Caki2 (cell line): ENCODE measurements around the gene PEDS1. TPM values are rescaled to one million over a fixed set of nuclear protein-coding genes. Genes with fewer than 3 reads are reported as not detected.

Experiments used
- DNase-seq: peaks from one replicate; pipeline ENCODE4 v3.0.0-alpha.2; 2015; ENCODE audit warnings: low read depth
- in situ Hi-C: cut with HindIII; loops from 2 replicates; pipeline ENCODE4 v1.10.0; 2016; ENCODE audit warnings: low sequenced_read_pairs, low pct_unique_long_range_greater_than_20kb, mixed read lengths
- total RNA-seq: library from RNA; depleted of rRNA; stranded (reverse); fragments of >200 nt; shearing (Covaris generic); gene quantifications from 2 replicates; pipeline ENCODE4 v1.2.3, GENCODE V29; 2014; ENCODE audit warnings: low replicate concordance

Gene PEDS1
- total RNA-seq, 1 experiment from 2014 or later: 34.1 TPM

- no peak for DNase-seq
- in situ Hi-C loops: no loop called here
Measured at GRCh38 chr20:50125279-50125678, 28.2 kb downstream of the PEDS1 start.

DNA sequence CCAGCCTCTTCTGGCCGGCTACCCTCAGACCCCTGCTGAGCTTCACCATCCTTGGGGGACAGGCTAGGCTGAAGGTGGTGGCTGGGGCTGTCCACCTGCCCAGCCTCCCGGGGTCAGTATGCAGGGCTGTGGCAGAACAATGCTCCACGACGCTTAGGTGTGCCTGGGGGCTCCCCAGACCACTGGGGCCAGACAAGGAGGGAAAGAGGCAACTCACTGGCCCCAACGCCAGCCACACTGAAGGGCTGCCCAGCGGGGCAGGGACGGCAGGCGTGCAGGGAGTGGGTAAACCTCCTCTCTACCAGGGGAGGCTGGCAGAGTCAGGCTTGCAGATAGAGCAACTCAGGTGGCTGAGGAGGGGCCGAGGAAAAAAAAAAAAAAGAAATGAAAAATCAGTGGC, 29.0 kb downstream of the PEDS1 start:
- in situ Hi-C loops: no loop called here
- DNase-seq: no peak

DNA sequence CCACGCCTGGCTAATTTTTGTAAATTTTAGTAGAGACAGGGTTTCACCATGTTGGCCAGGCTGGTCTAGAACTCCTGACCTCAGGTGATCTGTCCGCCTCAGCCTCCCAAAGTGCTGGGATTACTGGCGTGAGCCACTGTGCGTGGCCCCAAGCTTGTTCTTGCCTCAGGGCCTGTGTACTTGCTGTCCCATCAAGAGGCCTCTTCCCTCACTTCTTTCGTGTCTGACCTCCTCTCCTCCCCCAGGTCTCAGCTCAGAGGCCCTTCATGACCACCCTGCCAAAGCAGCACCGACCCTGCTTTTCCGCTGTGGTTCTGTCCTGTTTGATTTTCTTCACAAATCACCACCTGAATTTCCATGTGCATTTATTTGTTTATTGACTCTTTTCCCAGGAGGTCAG, 30.1 kb downstream of the PEDS1 start:
- DNase-seq: no peak
- in situ Hi-C loops: no loop called here

GRCh38 chr20:50122763-50123162, 30.8 kb downstream of the PEDS1 start:
- DNase-seq: no peak
- in situ Hi-C loops: no loop called here

DNA sequence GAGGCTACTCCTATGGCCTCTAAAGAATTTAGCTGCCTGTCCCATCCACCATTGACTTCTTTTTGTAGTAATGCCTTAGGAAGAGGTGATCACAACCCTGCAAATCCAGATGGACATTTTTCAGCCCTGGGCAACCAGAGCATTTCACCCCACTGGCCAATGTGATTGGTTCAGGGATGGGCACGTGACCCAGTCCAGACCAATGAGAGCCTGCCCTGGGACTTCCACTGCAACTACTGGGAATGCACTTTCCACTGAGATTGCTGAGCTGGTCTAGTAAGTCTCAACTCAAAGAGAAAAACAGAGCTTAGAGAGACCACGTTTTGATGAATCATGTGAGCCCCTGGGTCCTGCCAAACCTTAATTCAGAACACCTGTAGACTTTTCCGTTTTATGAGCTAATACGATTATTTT, 31.7 kb downstream of the PEDS1 start:
- in situ Hi-C loops: no loop called here
- DNase-seq: no peak

- in situ Hi-C loops: no loop called here
- DNase-seq: peak; percentile 69
Measured at GRCh38 chr20:50120935-50121693, 32.4 kb downstream of the PEDS1 start.

GRCh38 chr20:50118203-50118602, 35.3 kb downstream of the PEDS1 start:
- in situ Hi-C loops: no loop called here
- DNase-seq: no peak

DNA sequence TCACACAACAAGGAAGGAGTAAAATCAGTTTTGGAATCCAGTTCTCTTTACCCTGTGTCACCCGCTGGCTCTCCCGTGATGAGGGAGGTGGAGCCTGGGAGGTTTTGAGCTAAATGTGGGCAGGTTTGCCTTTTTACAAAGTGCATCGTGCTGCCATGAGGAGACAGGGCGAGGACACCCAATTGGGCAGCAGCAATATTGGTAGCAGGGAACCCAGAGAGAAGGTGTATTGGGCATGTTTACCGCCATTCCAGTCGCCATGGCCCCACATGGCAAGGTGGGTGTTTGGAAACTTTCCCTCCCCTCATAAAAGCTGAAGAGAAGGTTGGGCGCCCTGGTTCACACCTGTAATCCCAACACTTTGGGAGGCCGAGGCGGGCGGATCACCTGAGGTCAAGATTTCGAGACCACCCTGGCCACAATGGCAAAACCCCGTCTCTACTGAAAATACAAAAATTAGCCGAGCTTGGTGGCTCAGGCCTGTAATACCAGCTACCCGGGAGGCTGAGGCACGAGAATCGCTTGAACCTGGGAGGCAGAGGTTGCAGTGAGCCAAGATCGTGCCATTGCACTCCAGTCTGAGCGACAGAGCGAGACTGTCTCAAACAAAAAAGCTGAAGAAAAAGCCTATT, 37.0 kb downstream of the PEDS1 start:
- DNase-seq: no peak
- in situ Hi-C loops: no loop called here

DNA sequence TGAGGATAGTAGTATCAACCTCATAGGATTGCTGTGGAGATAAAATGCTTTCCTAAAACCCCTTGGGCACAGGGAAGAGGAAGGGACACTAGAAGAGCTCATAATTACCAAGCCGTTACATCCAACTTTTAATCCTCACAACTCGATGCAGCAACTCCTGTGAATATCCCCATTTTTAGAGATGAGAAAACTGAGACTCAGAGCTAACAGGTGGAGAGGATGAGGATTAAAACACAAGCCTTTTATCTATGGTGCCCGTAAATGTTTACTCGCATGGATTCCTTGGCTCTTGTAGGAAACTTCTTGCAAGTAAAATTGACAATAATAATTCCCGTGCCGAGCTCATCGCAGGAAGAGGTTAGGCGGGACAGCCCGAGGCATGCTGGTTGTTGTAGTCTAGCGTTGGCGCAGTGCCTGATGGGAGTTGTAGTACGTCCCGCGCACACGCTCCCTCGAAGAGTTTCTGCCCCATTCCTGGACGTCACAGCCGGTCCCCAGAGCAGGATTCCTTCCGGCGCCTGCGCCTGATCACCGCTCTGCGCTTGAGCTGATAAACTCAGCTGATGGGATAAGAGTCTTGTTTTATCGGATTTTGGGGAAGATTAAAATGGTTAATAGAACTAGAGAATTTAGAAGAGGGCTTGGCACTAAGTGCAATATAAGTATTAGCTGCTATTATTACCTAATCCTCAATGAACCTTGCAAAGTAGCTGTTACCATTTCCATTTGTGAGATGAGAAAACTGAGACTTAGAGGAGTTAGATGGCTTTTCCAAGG, 37.7 kb downstream of the PEDS1 start:
- peak; percentile 88 for DNase-seq
- in situ Hi-C loops: no loop called here

DNA sequence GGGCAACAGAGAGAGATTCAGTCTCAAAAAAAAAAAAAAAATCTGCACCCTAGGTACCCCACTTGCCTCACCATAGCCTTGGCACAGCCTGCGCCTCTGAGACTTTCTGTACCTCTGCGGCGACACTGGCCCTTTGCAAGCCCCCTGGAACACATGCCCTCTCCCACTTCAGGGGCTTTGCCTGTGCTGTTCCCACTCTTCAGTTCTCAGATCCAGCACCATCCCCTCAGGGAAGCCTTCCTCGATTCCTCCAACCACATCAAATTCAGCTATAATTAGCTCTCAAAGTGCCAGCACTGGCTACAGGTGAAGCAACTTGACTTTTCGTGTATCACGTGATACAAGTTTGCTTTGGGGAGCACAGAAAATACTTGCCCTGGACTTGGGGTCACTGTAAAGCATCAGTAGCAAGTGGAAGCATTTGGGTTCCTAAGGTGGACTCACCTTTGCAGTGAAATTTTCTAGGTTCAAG, 38.4 kb downstream of the PEDS1 start:
- in situ Hi-C loops: no loop called here
- no peak for DNase-seq

GRCh38 chr20:50113420-50114224, 39.9 kb downstream of the PEDS1 start:
- no peak for DNase-seq
- in situ Hi-C loops: no loop called here

DNA sequence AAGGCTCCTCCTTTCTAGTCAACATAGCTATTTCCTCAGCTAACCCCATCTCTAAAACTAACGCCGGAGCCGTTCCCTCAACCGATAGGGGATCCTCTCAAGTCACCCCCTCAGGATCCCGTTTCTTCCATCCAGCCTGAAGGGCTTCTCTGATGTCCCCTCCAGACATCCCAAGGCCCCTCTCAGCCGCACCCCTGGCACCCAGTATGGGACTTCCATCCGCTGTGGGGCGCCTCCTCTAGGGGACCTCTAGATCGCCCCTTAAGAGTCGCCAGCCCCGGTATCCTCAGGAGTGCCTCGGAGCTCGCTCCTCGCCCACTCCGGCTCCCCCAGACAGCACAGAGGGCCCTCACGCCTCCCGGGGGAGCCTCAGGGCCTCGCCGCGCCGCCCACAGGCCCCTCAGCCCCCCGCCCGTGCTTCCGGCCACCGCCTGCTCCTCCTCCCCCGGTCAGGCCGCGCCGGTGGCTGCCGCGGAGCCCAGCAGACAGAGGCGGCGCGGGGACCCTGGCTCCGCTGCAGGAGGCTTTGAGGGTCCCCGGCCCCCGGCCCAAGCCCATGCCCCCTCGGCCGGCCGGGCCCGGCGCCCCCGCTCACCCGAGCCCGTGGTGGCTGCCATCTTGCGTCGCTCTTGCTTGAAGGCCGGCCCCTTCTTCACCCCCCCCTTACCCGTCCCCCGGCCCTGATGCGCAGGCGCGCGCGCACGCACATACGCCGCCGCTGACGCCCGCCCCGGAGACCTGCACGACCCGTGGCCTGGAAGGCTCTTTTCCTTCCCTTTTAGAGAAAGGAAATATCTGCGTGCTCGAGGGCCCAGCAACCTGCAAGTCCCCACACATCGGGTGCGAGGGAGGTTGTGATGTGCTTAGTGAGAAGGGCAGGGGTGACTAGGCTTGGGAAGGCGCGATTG, 40.8 kb downstream of the PEDS1 start, which contains the start of gene UBE2V1:
Gene UBE2V1, minus strand, starts transcription at position 639 of the 908 bp plus-strand sequence. Its CDS starts 22 bp downstream, at position 617.
- in situ Hi-C loops: no loop called here
- DNase-seq: peak; percentile 83

DNA sequence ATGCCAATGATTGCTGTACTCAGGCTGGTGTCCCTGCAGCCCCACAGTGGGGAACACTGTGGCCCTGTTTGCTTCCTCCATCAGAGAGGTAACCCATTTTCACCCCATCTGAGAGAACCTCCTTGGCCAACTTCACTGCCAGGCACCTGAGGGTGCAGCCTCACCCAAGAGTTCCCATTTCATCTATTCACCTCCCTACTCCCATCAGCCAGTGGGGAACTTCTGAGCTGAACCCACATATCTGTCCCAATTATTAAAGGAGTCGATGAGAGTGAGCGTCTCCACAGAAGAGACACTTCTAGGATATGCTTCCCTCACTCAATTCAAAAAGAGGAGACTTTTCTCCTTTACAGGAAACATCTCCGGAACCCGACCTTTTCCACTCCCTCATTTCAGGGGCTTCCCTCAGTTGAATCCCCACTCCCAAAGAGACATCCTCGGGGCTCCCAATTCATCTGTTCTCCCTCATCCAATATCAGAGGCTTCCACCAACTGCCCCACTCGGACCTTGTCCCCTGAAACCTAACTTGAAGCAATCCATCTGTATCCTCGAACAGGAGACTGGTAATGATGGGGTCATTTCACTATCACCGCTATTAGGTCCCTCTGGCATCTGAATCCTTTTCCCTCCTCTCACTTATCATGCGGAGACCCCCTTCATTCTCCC, 41.6 kb downstream of the PEDS1 start:
- in situ Hi-C loops: no loop called here
- DNase-seq: no peak

DNA sequence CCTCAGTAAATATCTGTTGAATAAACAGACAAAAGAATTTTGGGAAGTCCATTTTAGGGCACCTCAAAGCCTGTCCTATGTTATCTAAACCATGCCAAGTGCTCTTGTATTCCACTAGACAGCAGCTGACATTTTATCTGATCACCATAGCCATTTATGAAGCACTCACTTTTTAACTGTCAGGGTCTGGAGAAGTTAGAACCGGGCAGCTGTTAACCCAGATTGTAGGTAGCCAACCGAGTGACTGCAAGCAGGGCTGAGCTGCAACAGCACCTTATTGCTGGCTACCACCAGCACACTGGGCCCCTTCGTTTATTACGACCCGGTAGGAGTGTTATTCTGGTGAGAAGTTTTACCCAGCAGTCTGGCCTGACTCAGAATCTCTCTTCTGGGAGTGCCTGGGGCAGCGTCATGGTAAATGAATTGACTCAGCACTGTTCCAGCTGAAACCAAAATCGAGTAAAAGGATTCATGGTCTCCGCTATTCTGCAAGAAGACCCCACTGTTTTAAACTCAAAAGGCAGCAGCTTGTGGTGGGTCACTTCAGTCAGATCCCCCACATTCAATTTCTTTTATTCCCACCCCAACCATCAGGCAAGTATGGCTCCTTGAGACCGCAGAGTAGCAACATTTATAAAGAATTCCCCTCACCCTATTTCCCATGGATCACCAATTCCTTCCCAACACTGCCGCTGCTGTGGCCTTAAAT, 42.2 kb downstream of the PEDS1 start:
- in situ Hi-C loops: no loop called here
- DNase-seq: no peak

GRCh38 chr20:50110141-50111047, 43.1 kb downstream of the PEDS1 start:
- in situ Hi-C loops: no loop called here
- no peak for DNase-seq
